HG03457 (cell line): ENCODE data around the gene LIMS1.
"Not testable (repeated sequence)": the region's sequence is repeated elsewhere in the genome, so short reads cannot be mapped to it uniquely, and the experiment has no call there.

Experiments
- ATAC-seq: cut with Tn5 transposase; IDR thresholded peaks from one replicate; pipeline ENCODE4 v1.9.1; 2021; ENCODE audit warnings: moderate number of reproducible peaks; ENCODE audit not compliant: unreplicated experiment

The LIMS1 gene

DNA sequence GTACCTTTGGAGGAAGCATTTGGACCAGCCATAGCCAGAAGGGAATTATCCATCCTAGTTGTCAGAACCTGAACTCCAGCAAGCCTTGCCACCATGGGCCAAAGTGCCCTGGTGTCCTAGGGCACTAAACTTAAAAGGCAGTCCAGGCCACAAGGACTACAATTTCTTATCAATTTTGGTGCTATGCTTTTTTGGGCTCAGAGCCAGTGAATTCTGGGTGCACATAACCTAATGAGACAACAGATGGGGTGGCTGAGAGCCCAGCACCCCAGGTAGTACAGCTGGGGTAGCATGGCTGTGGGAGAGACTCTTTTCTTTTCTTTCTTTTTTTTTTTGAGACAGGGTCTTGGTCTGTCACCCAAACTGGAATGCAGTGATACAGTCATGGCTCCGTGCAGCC lies 170.6 kb downstream of the LIMS1 start:
- no peak for ATAC-seq

DNA sequence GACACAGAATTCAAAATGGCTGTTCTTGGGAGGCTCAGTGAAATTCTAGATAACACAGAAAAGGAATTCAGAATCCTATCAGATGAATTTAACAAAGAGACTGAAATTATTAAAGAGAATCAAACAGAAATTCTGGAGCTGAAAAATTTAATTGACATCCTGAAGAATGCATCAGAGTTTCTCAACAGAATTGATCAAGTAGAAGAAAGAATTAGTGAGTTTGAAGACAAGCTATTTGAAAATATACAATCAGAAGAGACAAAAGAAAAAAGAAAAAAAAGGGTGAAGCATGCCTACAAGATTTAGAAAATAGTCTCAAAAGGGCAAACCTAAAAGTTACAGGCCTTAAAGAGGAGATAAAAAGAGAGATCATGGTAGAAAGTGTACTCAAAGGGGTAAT lies 173.0 kb downstream of the LIMS1 start:
- no peak for ATAC-seq

DNA sequence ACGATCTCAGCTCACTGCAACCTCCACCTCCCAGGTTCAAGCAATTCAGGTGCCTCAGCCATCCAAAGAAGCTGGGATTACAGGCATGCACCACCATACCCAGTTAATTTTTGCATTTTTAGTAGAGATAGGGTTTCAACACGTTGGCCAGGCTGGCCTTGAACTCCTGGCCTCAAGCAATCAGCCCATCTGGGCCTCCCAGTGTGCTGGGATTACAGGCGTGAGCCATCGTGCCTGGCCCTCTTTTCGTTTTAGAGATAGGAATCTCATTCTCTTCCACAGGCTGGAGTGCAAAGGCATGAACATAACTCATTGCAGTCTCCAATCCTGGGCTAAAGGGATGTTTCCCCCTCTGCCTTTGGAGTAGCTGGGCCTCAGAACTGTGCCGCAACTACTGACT lies 182.7 kb downstream of the LIMS1 start:
- ATAC-seq: not testable (repeated sequence)

GRCh38 chr2:108719149-108720044 lies 185.1 kb downstream of the LIMS1 start, which contains the start of gene RANBP2:
Gene RANBP2 (plus strand): TSS chr2:108719482. CDS start chr2:108719607, 125 bp downstream.
- peak; percentile 99 for ATAC-seq

GRCh38 chr2:108726048-108726447 lies 191.8 kb downstream of the LIMS1 start:
- not testable (repeated sequence) for ATAC-seq

DNA sequence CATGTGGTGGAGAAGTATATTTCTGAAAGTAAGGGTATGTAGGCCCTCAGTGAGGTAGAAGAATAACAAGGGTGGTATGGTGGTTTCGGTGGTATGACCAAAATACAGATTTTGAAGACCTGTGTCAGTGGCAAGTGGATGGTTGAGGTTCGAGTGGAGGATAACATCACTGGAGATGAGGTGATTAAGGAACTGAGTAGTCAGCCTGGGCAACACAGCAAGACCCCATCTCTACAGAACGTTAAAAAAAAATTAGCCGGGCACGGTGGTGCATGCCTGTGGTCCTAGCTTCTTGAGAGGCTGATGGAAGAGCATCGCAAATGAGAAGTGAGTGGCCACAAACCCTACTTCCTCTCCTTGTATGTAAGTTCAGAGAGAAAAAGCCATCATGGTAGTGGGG lies 200.4 kb downstream of the LIMS1 start:
- ATAC-seq: not testable (repeated sequence)
